HG03045 (cell line): ENCODE results near the gene TSPO.

Experiments
- ATAC-seq: cut with Tn5 transposase; IDR thresholded peaks from one replicate; pipeline ENCODE4 v1.9.1; 2021; ENCODE audit warnings: mild to moderate bottlenecking, moderate library complexity; ENCODE audit not compliant: unreplicated experiment

TSPO gene

DNA sequence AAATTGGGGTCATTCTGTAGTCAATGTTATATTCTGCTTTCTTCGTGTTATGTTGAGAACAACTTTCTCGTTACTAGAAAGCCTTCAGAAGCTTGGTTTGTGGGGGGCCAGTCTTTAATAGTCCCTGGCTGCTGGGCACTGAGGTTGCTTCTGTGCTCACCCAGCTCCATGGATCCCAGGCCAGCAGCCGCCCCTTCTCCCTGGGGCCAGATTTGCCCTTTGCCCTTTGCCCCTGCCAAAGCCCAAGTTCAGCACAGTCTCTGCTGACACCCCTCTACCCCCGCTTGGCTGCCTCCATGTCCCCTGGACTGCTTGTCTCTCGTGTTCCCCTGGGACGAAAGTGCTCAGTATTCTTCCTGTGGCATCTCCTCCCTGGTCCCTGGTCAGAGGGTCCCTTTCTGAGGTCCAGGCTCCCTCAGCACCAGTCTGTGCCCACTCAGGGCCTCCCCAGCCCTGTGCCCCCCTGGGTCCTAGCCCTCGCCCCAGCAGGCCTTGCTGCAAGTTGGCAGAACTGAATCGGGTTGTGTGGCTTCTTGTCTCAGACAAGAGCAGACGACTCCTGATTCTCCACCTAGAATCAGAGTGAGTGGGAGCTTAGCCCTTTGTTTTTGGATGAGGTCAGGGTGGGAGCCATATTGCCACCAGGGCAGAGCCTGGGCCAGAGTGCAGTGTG, 6.7 kb downstream of the TSPO start:
- ATAC-seq = no peak

DNA sequence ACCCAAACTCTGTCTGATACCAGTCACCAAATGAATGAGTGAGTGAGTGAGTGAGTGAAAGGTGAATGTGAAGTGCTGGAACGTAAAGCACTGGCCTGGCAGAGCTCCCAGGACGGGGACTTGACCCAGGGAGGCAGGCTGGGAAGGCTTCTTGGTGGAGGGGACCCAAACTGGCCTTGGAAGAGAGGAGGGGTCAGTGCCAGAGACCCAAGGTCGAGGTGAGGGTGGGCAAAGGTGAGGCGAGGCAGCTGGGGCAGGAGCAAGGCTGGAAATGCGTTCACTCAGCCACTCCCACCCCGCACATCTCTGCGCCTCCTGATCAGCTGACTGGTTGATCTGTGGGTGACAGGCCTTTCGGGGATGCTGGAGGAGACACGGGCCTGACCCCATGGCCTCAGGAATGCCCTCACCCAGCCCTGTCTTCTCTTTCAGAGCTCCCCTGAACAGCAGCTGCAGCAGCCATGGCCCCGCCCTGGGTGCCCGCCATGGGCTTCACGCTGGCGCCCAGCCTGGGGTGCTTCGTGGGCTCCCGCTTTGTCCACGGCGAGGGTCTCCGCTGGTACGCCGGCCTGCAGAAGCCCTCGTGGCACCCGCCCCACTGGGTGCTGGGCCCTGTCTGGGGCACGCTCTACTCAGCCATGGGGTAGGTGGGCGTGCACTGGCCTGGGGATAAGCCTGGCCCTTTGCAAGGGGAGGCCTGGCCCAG, 7.6 kb downstream of the TSPO start:
- no peak for ATAC-seq

DNA sequence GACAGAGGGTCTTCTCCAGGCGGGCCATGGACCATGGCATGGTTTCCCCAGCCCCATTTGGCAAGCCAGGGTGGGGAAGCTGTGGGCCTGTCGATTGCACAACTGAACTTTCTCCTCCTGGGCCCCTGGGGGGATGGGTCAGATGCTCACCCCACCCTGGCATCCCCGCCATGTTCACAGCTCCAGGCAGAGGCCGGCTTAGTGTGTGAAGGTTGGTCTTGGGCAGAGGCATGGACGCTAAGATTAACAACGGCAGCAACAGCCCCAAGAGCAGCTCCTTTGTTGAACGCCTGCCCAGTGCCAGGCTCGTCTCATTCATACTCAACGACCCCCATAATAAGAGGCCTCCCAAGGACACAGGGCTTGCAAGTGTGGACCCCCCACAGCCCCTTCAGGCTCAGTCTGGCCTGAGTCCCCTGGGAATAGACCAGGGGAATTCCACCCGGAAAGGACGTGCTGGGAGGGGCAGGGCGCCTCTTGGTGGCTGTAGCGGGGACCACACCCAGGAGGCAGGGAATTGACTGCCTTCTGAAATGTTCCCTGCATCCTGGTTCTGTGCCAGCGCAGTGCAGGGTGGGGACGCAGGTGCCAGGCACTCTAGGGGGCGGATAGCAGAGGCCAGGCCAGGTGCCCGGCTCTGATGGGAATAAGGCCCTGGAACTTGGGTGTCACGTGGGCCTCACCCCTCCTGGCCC, 8.3 kb downstream of the TSPO start:
- no peak for ATAC-seq

DNA sequence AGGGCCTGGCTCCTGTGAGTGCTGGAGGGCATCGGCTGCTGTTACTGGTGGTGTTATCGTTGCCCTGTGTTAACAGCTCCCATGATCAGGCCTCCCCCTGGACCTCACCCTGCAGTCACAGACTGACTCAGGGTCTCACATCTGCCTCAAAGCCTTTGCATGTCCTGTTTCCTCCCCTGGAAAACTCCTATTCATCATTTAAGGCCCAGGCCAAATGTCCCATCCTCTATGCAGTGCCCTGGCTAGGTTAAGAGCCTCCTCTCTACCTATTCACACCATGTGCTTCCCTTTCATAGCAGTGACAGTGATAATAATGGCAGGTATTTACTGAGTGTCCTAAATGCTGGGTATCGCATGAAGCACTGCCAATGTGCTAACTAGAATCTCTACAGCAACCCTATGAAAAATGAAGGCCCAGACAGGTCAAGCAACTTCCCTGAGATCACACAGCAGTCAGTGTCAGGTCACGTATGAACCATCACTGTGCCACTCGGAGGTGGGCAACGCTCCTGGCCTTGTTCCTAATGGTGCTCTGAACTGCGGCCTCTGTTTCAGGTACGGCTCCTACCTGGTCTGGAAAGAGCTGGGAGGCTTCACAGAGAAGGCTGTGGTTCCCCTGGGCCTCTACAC, 9.3 kb downstream of the TSPO start:
- ATAC-seq = no peak

DNA sequence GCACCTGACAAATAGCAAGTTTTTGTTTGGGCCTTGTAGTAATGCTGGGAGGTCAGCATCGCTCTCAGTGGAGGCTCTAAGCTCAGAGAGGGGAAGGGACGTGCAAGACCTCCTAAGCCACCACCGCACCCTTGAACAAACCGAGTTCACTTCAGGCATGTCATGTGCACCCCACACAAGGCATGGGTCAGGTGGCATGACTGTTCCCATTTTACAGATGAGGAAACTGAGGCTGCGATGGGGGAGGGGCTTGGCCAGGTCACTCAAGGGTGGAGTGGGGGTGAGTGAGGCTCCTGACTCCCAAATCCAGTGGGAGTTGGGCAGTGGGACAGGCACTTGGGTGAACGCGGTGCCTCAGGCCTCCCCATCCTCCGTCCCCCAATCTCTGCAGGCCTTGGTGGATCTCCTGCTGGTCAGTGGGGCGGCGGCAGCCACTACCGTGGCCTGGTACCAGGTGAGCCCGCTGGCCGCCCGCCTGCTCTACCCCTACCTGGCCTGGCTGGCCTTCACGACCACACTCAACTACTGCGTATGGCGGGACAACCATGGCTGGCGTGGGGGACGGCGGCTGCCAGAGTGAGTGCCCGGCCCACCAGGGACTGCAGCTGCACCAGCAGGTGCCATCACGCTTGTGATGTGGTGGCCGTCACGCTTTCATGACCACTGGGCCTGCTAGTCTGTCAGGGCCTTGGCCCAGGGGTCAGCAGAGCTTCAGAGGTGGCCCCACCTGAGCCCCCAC, 11.2 kb downstream of the TSPO start:
- no peak for ATAC-seq

DNA sequence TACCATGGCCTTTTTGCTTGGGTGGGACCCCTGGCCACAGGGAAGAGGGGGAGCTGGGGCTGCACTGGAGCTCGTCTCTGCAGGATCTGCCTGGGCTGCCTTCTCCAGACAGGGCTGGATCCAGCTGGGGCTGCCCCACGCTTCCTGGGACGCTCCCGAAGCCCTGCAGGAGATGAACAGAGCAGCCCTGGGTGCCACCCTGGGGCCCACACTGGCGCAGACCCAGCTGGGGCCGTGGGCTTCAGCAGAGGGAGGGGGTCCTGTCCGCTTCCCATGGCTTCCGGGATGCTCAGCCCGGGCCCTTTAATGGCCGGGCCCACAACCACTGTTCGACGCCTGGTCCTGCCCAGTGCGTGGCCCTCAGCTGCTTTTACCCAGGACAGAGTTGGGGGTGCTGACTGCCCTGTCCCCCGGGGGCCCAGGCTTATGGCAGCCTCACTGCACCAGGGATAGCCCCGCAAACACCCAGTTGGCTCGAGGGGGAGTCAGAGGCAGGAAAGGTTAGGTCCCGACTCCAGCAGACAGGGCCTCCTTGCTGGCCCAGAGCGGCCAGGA, 12.0 kb downstream of the TSPO start:
- no peak for ATAC-seq

DNA sequence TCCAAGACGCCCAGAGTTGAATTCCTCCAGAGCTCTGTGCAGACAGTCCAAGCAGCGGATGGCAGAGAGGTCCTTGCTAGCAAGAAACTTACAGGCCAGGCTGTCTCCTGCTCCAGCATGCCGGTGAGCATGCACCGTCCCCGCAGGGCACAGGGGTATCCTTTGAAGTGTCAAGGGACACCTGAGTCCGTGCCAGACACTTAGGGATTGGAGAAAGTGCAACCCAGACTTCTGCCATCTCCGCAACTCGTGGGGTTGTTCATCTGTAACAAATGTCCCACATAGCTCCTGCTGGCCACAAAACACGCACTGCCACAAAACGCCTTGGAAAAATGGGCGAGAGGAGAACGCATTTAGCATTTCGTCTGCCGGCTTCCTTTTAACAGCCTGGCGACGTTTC, 13.3 kb downstream of the TSPO start:
- ATAC-seq = no peak

DNA sequence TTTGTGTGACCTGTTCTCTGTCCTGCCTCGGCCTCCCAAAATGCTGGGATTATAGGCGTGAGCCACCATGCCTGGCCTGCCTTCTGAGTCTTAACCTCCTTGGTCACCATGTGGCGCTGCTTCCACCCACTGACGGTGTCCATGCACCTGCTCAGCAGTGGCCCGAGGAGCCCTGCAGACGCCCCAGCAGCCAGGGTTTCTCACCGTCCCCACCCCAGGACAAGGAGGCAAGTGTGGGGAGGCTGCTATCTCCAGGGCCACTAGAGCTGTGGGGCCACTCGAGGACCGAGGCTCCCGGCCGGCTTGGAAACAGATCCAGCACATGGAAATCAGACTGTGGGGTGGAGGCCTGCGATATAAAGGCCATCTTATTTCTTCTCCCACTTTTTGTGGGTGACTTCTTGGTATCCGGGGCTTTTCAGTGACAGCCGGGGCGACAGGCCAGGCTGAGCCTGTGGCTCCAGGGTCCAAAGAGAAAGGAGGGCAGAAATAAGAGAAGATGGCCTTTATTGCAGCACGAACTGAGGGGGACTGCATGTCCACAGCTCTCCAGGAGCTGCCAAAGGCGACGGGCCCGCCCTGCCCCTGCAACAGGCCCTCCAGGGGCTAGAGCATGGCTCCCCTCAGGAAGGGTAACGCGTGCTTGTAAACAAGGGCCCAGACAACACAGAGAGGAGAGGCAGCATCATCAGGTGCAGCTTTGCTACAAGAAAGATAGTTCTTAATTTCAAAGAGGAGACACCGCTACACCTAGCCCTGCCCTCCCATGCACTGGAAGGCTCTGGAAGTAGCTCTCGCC, 15.0 kb downstream of the TSPO start:
- ATAC-seq = no peak

DNA sequence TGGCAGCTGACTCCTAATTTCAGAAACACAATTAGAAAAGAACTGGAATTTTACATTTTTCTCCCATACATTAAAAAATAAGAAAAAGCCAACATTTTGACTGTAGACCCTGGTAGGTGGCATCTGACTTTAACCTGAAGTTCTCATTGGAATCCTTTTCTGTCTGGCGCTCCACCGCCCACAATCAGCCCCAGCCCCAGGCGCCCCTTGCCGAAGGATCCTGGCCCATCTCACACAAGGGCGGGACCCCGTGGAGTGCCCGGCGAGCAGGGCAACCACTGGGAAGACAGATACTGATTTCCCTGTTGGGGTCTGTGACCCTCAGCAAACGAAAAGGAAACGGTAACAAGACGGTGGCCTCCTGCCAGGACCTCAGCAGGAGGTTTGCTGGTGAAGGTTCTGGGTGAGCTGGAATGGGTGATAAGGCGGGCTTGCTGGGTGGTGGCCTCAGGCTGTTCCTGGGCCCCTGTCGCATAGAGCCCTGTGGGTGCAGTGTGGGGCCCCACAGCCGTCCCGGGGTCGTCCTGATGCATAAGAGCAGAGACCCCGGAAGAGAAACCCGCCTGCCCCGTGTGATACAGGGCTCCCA, 15.7 kb downstream of the TSPO start:
- no peak for ATAC-seq

DNA sequence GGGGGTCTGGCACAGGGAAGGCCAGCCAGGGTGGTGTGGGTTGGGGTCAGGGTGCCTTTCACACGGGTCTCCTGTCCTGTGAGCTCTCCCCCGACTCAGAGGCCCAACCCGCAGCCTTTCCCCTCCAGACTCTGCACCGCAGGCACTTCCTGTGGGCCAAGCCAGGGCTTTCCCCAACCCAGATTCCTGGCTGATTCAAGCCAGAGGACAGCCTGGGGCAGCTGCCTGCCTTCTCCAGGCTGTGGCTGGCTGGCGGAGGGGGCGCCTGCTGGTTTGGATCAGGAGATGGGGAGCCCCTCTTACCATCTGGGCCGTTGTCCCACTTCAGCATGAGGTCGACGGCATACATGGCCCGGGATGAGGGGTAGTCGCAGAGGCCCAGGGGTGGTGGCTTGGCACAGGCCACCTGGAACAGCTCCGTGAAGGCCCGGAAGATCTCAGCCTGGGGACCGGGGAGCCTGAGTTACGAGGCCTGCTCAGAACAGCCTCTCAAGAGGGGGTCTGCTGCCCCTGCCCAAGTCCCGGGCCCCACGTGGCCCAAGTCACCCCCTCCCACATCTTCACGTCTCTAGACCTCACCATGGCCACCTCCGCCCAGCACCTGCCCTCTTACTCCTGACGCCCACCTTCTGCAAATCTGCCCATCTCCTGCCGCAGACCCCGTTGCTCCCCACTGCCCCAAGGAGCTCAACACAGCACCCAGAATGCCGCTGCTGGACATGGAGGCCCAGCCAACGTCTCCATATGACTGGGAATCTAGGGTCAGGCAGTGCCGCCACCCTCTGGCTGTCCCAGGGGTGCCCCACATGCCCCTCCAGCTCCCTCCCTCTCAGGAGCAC, 17.3 kb downstream of the TSPO start:
- ATAC-seq = no peak

DNA sequence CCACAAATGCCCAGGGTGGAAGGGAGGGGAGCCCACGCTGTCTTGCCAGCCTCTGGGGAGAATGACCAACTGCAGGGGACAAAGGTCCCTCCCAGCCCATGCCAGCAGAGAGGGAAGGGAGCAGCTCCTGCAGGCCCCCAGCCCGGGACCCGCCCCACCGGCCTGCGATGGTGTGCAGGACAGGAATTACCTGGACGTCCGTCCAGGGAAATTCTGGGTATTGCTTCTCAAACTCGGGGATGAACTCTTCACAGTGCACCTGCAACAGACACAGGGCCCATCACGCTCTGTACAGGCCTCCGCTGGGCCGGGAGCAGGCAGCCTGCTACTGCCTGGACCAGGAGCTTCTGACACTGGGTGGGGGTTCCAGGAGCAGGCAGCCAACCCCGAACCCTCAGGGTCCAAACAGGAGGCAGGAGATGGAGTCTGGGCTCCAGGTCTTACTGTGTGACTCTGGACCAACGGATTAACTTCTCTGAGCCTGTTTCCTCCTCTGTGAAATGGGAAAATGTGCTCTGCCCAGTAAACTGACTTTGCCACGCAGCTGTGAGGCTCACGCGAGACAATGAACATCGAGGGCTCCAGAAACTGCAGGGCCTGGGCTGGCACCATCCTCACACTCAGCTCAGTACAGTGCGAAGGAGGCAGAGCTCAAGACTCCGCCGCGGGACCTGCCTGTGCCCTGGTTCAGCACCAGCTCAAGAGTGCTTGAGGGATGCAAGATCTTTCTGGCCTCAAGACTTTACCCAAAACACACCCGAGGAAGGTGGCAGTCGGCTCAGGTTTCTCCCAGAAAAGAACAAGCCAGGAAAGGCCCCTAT, 18.2 kb downstream of the TSPO start:
- ATAC-seq = no peak

DNA sequence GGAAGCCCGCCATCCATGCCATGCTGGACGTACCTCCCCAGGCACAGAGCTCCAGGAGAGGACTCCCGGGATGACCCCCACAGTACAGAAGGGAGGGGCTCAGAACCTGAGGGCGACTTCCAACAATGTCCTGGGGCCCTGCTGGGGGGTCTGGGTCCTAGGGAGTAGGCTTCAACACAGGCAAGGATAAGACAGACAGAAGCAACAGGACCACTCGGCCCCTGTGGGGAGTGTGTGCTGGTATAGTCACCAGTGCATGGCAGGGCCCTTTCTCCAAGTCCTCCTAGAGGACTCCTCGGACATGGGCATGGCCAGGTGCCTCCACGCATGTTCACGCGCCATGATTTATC, 18.7 kb downstream of the TSPO start:
- no peak for ATAC-seq

DNA sequence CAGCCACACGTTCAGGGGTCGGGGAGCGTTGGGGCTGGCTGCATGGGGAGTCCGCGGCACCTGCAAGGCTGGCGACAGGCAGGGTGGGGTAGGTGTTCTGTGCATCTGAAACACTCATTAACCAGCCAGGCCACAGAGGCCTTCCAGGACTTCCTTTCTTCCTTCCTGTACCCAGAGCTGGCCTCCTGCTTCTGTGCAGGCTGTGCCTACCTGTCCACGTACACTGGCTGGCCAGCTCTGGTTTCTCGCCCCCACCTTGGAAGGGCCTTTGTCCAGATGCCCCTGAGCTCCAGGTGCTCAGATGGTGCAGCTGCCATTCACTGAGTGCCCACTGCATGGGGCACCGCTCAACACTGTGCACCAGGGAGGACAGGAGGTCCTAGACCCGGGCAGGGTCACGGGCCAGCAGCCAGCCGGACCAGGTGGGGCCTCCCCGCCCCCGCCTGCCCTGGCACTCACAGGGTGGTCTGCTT, 19.7 kb downstream of the TSPO start:
- ATAC-seq = no peak

DNA sequence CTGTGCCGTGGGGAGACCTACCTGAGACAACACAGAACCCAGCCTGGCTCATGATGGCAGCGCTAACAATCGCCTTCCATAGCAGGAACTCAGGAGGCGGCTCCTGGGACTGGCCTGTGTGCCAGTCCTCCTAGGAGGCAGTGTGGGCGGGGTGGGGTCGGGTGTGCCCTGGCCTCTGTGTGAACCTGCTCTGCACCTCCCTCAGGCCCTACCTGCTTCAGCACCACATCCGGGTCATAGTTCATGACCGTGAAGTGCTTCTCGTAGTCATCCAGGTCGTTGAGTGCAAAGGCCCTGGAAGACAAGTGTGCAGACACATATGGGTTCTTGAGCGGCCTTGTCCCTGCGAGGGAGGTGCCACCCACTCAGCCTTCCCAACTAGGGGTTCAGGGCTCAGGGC, 20.2 kb downstream of the TSPO start:
- ATAC-seq = no peak

DNA sequence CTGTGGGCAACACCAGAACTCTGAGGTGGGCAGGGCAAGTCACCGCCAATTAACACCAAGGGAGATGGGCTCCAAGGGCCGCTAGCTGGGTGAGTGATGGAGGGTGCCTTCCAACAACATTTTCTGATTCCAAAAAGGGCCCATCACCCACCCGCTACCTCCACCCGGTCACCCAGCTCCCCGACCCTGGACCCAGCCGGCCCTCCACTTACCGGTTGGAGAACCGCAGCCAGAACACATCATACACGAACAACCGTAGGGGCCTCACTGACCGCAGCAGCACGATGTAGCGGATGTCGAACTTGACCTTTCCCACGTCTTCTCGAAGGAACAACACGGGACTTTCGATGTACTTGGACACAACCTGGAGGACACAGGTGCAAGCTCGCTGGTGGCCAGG, 20.8 kb downstream of the TSPO start:
- no peak for ATAC-seq

DNA sequence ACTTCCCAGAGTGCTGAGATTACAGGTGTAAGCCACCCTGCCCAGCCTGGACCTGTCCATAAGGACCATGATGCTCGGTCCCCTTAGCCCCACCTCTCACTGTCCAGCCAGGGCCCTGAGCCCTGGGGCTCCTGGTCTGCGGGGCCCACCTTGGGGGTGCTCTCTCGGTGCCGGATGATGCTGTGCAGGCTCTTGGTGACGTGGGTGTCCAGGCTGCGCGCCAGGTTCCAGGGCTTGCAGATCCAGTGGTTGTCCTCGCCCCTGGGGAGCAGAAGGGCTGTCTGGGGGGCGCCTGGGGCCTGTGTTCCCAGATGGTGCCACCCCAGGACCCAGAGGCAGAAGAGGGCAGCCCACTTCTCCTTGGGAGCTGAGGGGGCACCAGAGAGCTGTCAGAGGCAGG, 22.2 kb downstream of the TSPO start:
- ATAC-seq = no peak

DNA sequence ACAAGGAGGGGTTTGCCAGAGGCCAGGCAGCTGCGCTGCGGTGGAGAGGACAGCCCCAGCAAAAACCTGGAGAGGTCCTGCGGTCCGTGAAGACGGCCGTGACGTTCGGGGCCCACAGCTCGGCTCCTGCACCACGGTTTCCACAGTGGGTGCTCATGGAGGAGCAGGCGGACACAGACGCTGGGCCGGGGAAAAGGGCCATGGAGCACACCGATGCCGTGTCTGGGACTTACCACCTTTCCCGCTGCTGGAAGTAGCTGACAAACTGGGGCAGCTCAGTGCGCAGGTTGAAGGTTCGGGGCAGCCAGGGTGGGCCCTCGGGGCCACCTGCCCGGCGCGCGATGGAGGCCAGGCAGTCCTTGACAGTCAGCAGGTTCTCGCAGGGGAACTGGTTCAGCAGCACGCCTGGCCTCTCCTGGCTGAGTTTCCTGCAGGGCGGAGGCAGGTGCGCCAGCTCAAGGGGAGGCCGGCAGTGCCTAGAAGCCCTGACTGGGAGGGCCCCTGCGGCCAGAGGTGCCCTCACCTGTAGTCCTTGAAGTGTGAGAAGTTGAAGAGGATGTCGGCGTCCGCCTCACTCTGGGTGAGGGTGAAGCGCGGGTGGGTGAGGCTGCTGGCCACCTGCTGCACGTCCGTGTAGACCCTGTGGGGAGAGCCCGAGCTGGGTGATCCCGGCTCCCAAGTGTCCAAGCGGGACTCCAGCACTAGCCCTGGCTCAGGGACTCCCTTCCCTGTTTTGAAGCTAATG, 22.8 kb downstream of the TSPO start:
- no peak for ATAC-seq
